NCI-H526 (cell line): Measurements from ENCODE around the gene STUB1.

Experiments
- DNase-seq, 2 experiments: peaks; one replicate each; lab custom pipeline; 2025; lab: John Stamatoyannopoulos, UW

STUB1 gene

DNA sequence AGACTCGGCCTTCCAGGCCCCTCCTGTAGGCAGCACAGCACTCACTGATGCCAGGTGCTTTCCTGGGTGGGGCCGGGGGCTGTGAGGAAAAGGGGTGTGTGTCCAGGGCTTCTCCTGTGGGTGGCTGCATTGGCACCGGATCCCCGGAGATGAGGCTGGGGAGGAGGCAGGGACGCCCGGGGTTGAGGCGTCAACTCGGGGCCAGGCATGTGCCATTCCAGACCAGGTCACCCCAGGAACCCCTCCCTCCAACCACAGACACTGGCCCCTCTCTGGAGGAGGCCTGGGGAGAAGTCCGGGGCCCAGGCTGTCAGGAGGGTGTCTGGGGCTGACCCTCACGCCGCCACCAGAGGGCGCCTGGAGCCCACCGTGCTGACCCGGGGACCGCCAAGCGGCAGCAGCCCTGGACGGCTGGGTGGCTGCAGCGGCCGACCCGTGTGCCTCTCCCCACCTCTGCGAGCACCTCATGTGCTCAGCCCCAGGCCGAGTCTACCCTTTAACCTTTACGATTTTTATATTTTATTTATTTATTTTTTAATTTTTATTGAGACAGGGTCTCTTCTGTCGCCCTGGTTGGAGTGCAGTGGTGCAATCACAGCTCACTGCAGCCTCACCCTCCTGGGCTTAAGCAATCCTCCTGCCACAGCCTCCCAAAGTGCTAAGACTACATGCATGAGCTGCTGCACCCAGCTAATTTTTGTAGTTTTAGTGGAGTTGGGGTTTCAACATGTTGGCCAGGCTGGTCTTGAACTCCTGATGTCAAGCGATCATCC lies 31.5 kb downstream of the STUB1 start:
- peak in 1 of 2 experiments; percentile 64 for DNase-seq

DNA sequence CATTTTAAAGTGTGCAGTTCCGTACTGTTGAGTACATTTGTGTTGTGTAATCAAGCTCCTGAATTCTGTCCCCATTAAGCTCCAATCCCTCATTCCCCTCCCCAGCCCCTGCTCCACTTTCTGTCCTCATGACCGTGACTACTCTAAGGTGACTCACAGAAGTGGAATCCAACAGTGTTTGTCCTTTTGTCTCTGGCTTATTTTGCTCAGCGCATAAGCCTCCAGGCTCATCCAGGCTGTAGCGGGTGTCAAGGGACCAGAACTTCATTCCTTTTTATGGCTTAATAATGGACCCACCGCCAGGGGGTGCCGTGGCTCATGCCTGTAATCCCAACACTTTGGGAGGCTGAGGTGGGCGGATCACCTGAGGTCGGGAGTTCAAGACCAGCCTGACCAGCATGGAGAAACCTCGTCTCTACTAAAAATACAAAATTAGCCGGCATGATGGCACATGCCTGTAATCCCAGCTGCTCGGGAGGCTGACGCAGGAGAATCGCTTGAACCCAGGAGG lies 32.6 kb downstream of the STUB1 start:
- DNase-seq: peak; percentile 33 to 38

DNA sequence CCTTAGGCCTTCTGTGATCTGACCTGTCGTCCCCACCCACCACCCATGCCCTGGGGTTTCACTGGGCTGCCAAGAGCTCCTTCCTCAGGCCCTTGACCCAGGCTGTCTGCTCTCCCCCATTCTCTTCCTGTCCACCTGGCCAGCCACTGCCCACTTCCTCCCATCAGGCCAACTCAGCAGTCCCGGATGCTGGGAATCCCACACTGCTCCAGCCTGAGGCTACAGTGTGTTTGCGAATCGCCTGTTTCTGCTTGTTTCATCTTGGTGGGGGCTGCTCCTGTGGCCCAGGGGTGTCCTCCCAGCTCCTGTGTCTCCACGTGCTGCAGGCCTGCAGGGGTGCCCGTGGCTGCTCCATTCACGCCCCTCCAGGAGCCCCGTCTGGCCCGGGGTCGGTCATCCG lies 33.9 kb downstream of the STUB1 start:
- no peak for DNase-seq

DNA sequence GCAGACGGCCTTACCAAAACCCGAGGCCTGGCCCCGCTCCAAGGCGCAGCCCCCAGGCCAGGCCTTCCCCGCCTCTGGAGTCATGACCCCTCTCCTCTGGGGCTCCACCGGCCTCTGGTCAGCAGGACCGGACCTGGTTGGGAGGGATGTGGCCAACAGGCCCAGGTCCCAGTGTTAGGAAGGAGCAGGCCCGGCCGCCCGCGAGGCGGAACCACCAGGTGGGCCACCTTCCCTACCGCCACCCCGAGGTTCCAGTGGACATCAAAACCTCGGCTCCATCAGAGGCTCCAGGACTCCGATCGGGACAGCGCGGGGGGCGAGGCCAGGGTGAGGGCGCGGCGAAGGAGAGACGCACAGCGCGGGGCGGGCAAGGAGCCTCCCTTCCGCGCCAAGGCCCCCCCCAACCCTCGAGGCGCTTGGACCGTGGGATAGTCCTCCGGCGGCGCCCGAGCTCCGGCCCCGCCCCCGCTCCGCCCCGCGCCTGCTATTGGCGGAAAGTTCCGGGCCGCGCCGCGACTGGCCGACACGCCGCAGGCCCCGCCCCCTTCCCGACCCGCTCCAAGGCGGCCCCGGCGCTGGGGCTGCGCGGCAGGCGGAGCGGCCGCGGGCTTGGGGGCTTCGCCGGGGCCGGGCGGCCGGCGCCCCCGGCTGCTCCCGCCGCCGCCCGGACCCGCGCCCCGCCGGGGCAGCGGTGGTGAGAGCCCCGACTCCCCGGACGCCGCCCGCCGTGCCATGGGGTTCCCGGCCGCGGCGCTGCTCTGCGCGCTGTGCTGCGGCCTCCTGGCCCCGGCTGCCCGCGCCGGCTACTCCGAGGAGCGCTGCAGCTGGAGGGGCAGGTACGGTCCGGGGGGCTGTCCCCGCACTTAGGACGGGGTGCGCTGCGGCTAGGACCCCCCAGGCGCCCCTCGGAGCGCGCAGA lies 34.6 kb downstream of the STUB1 start, which contains the start of gene METRN:
METRN (plus strand) TSS at position 561 of the 919 bp plus-strand sequence; CDS start at position 733, 172 bp downstream.
- peak in 1 of 2 experiments; percentile 80 for DNase-seq

DNA sequence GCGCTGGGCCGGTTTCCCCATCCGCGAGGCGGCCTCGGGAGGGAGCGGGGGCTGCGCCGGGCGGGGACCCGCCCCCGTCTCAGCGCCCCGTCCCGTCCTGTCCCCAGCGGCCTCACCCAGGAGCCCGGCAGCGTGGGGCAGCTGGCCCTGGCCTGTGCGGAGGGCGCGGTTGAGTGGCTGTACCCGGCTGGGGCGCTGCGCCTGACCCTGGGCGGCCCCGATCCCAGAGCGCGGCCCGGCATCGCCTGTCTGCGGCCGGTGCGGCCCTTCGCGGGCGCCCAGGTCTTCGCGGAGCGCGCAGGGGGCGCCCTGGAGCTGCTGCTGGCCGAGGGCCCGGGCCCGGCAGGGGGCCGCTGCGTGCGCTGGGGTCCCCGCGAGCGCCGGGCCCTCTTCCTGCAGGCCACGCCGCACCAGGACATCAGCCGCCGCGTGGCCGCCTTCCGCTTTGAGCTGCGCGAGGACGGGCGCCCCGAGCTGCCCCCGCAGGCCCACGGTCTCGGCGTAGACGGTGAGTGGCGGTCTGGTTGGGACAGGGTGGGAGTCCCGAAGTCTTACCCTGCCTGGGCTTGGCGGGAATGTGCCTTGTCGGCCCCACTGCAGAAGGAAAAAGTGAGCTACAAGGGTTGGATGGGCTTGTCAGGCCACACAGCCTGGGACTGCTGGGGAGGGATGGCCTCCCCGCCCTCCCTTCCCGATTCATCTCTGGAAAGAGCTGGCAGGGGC lies 35.4 kb downstream of the STUB1 start:
- DNase-seq: peak in 1 of 2 experiments; percentile 48

DNA sequence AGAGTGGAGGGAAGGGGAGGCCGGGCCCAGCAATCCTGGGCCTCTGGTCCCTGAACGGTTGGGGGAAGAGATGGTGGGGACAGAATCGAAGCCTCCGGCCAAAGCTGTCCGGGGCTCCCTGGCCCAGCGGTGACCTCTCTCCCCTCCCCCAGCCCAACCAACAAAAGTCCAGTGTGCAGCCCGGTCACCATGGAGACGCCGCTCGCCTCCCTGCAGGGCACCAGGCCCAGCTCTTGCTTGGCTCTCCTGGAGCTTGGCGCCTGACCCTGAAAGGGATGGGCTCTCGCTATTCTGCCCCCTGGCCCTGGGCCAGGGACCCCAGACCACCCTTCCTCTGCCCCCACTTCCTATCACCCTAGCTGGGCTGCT lies 36.0 kb downstream of the STUB1 start:
- no peak for DNase-seq

DNA sequence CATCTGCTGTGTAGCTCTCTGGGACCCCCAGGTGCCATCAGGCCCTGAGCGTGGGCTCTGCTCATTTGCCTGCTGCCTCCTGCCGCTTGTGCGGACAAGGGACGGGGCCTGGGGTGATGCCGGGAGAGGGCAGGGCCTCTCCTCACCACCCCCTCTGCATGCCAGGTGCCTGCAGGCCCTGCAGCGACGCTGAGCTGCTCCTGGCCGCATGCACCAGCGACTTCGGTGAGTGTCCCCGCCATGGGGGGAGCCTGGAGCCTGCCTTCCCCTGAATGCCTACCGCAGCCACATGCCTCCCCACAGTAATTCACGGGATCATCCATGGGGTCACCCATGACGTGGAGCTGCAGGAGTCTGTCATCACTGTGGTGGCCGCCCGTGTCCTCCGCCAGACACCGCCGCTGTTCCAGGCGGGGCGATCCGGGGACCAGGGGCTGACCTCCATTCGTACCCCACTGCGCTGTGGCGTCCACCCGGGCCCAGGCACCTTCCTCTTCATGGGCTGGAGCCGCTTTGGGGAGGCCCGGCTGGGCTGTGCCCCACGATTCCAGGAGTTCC lies 36.6 kb downstream of the STUB1 start:
- no peak for DNase-seq

DNA sequence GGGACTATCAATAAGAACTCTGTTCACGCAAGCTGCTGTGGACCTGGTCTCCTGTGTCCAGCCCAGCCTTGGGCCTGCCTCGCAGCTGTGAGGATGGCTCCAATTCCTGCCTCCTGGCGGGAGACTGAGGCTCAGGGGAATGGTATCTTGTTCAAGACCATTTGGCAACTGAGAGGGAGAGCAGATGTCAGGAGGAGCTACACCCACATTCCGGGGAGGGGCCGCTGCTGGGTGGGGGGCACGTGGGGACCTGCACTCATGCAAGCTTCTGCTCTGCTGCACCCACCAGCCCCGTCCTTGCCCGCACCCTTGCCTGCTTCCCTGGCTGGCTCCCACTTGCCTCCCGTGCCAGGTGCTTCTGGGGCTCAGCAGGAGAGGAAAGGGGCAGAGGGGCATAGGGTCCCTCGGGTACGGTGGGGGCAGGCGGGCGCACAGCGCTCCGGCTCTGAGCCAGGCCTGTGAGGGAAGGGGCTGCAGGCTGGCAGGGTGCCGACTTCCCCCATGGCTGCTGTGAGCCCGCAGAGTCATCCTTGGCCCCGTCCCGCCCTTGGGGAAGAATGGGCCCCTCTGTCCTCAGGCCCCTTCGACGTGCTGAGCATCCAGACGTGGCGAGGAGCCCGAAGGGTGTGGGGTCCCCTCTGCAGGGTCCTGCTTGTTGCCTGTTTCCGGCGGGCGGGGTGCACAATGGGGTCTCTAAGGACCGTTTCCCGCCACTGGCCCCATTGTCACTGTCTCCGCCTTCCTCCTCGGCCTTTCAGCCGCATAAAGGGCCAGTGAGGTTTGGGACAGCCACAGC lies 37.4 kb downstream of the STUB1 start:
- no peak for DNase-seq

DNA sequence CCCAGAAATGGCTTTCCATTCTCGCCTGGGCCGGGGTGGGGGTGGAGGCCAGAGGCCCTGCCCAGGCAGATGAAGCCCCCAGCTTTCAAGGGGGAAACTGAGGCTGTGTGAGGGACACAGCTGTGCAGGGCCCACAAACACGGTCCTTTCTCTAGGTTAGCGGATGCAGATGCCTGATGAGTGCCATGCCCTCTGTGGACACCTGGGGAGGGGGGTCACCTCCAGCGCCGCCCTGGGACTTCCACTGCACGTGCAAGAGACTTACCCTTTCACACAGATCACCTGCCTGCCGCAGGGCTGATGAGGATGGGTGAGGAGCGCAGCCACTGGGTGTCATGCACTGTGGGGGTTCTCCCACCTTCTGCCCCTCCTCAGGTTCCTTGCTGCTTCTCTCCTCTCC lies 38.2 kb downstream of the STUB1 start:
- no peak for DNase-seq

DNA sequence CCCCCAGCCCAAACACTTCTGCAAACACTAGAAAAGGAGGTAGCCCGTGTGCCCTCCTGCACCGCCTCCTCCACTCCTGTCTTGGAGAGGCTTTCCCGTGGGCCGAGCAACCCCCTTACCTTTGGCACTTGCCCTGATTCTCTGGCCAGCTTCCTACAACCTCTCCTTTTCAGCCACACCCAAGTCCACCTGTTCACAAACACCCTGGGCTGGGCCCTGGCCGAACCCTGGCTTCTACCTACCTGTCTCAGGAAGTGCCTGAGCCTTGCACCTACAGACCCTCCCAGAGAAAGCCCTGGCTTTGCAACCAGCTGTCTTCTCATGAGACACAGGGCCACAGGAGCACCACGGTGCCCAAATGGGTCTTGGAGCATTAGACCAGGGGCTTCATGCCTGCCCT lies 38.7 kb downstream of the STUB1 start:
- no peak for DNase-seq

DNA sequence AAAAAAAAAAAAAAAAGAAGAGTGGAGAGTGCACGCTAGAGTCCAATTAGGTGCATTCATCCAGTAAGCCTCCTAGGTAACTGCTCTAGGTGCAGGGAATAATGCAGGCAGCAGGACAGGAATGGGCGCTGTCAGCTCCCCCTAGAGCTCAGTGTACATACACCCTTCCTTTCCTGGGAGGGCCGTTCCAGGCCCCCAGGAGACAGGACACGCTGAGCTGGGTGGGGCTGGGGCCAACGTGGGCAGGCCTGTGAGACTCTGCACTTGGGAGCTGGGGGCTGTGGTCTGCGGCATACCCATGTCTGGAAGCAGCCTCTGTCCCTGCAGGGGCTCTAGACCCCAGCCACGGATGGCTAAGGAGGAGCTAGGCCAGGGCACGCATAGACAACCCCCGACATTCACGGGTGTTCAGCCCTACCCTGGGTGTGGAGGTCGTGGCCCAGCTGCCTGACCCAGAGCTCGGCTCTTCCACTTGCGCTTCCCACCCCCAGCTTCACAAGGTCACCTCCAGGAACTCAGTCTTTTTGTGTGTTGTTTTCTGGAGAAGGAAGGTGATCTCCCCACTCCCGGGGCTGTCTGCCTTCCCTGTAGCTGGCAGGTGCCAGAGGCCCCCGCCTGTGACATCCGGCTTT lies 39.7 kb downstream of the STUB1 start:
- no peak for DNase-seq

DNA sequence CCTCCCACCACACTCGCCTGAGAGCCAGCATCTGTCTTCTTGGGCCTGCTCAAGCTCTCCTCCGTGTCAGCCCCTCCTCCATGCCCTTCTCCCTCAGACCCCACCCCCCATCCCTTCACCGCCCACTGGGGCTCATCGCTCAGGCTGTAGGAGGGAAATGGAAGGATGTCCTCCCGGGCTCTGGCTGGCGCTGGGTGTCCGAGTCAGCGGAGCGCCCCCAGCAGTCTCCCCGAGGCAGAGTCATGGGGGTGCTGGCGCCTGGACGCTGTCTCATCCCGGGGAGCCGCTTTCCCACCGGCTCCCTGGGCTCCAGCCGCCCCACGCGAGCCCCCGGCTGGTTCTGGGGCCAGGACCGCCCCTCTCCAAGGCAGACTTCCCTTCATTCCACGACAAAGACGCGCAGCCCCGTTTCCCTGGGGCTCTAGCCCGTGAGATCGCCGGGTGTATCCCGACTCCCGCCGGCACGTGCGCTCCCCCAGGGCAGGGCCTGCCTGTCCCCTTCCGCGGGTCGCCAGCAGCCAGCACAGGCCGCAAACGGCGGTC lies 40.3 kb downstream of the STUB1 start:
- peak; percentile 28 to 41 for DNase-seq

DNA sequence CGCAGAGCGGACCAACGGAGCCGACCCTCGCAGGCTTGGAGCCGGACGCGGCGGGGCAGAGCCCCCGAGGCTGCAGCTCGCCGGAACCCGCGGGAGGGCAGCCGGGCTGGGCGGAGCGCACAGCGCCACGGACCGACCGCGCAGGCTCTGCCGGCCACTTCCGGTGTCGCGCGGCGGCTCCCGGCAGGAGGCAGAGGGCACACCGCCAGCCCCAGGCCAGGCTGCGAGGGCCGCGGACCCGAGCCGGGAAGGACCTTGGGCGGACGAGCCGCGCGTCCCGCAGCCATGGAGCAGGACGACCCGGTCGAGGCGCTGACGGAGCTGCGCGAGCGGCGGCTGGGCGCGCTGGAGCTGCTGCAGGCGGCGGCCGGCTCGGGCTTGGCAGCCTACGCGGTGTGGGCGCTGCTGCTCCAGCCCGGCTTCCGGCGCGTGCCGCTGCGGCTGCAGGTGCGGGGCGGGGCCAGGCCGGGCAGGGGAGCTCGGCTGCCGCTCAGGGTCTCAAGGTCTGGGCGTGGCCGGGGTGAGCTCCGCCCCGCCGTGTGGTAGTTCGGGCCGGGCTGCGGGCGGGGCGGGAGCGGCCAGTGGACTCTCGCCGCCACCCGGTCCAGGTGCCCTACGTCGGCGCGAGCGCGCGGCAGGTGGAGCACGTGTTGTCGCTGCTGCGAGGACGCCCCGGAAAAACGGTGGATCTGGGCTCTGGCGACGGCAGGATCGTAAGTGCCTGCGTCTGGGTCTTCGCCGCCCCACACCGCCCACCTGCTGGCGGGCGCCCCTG lies 41.0 kb downstream of the STUB1 start, which contains the start of gene ANTKMT:
ANTKMT (plus strand) TSS at position 157 of the 775 bp plus-strand sequence; CDS start at position 286, 129 bp downstream.
- peak; percentile 65 to 93 for DNase-seq

DNA sequence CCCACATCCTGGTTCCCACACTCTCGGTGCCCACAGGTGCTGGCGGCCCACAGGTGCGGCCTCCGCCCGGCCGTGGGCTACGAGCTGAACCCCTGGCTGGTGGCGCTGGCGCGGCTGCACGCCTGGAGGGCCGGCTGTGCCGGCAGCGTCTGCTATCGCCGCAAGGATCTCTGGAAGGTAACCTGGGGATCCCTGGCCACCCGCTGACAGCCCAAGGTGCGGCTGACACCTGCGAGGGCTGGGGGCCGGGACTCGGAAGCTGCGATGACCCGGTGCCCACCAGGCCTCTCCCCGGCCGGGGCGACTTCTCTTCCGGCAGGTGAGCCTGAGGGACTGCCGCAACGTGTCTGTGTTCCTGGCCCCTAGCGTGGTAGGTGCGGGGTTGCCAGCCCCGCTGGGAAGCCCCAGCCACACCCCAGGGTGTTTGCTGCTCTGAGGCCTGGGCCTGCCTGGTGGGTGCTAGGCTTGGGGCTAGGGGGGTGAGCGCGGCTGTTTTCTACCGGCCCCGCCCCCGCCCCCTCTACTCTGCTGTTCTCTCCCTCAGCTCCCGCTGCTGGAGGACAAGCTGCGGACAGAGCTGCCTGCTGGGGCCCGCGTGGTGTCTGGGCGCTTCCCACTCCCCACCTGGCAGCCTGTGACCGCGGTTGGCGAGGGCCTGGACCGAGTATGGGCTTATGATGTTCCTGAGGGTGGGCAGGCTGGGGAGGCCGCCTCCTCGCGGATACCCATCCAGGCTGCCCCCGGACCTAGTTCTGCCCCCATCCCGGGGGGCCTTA lies 41.7 kb downstream of the STUB1 start:
- no peak for DNase-seq

DNA sequence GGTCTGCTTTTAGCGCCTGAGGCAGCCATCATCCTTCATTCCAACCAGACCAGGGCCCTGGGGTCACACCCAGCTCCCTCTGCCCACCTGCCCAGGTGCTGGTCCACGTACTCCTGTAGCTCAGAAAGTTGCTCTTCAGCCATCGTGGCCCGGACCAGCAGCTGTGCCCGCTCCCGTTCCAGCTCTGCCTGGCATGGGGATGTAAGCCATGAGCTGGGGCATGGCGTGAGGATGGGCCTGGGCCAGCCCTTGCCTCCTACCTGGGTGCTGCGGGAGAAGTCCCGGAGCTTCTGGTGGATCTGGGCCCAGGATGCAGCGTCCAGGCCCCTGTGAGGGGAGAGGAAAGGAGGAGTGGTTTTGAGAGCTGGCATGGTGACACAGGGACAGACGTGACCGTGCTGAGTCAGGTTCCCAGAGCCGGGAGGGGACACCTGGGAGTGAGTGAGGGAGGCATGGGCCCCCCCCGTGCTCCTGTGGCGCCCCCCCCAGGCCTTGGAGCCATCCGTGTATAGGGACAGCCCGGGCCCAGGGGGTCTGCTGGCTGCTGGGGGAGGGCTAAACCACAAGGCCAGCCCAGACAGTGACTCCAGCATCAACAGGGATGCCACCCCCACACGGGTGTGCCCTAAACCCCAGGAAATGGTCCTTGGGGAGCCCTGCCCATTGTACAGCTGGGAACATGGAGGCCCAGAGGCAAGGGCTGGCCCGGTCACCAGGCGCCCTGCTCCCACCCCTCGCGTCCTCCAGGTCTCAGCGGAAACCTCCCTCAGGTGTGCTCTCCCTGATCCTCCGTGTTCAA lies 42.8 kb downstream of the STUB1 start:
- no peak for DNase-seq

DNA sequence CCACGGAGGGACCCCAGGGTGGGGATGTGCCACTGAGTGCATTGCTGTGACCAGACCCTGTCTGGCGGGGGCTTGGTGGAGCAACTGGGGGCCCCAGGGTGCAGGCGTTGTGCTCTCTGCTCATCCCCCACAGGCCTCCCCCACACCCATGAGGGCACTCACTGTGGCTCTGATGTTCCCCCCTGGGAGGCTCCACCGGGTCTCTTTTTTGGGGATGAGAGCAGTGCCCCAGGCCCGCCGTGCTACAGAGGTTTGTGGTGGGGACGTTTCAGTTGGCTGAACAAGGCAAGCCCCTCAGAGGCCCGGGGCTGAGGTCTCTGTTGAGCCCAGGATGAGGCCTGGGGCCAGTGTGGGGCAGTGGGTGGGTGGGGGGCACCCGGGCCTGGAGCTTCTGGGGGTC lies 43.5 kb downstream of the STUB1 start:
- no peak for DNase-seq

DNA sequence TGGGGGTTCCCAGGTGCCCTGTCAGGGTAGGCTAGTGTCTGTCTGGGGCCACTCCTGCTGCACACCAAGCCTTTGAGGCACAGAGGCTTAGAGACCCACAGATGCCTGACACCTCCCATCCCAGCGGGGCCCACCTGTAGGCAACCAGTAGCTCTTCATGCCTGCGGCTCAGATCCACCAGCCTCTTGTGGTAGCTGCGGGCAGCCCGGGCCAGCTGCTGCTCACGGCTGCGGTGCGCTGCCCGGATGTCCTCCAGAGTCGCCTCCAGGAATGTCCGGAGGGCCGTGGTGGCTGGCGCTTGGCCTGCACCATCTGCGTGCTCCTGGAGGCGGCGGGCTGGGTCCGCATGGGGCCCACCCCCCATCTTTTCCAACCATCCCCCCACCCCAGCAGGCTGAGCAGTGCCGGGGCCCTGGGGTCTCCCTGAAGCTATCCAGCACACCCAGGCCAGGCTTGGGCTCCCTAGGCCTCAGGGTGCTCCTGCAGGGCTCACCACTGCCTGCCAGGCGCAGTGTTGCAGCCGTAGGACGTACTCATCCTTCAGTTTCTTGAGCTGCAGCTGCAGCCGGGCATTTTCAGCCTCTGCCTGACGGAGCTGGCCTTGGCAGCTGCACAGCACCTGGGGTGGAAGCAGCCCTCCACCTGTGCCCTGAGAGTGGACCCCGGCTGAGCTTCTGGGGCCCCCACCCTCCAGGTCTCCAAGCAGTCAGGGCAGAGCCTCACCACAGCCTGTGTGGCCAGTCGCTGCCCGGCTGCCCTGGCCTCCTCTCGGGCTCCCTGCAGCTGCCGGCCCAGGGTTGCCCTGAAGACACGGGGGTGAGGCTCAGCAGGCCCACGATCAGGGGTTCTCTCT lies 44.2 kb downstream of the STUB1 start:
- no peak for DNase-seq
